ES-I3 (cell line): Measurements from ENCODE around the gene KRTAP2-3.
"Not testable (repeated sequence)": the region's sequence is repeated elsewhere in the genome, so short reads cannot be mapped to it uniquely, and the experiment has no call there.

Source experiments
- H3K36me3 ChIP-seq: 2 replicates; pipeline ENCODE4 v1.6.1; 2013; ENCODE audit warnings: mild to moderate bottlenecking, low read length, control low read depth, moderate library complexity; ENCODE audit not compliant: insufficient read depth
- H3K4me1 ChIP-seq: 2 replicates; pipeline ENCODE4 v1.6.1; 2013; ENCODE audit warnings: mild to moderate bottlenecking, control low read depth, low read length; ENCODE audit not compliant: insufficient read depth
- H3K9ac ChIP-seq: 2 replicates; pipeline ENCODE4 v1.6.1; 2013; ENCODE audit warnings: low read depth, mild to moderate bottlenecking, low read length, moderate library complexity
- H3K9me3 ChIP-seq: 2 replicates; pipeline ENCODE4 v1.6.1; 2013; ENCODE audit warnings: mild to moderate bottlenecking, low read length, moderate library complexity; ENCODE audit not compliant: control insufficient read depth, insufficient read depth

The KRTAP2-3 gene

GRCh38 chr17:41057547-41057946 is 2.4 kb downstream of the KRTAP2-3 start:
- Histone ChIP-seq H3K9ac (no peak overlapping the region), H3K36me3 (no peaks in the 10 kb centered on the region), H3K4me1 (0 out of 2 replicates have a peak, but pooled peaks cover 4% of the 10 kb centered on the region), H3K9me3 (no peaks in the 10 kb centered on the region; the same call in 1 of the 2 replicates)

- not testable (repeated sequence) for H3K9me3 ChIP-seq, H3K9ac ChIP-seq, H3K4me1 ChIP-seq, H3K36me3 ChIP-seq
These were observed 4.8 kb downstream of the KRTAP2-3 start, which contains the start of gene KRTAP2-2 for GRCh38 chr17:41055130-41055529. Gene KRTAP2-2, minus strand, starts transcription at chr17:41055230. Its CDS starts 19 bp downstream, at chr17:41055211.

- not testable (repeated sequence) for H3K36me3 ChIP-seq, H3K9ac ChIP-seq, H3K9me3 ChIP-seq, H3K4me1 ChIP-seq
These were observed 5.4 kb downstream of the KRTAP2-3 start for GRCh38 chr17:41054556-41054955.

- H3K4me1 ChIP-seq, result 0 out of 2 replicates have a peak, but pooled peaks cover 3% of the 10 kb centered on the region
- no peak overlapping the region for H3K9ac ChIP-seq
- no peaks in the 10 kb centered on the region for H3K36me3 ChIP-seq
- H3K9me3 ChIP-seq, result no peaks in the 10 kb centered on the region; the same call in 1 of the 2 replicates
These were observed 5.9 kb downstream of the KRTAP2-3 start for GRCh38 chr17:41054025-41054424.

- H3K9ac ChIP-seq, result no peak overlapping the region
- H3K9me3 ChIP-seq, result no peaks in the 10 kb centered on the region; the same call in 1 of the 2 replicates
- peaks cover 7% of the 10 kb centered on the region; the same call in 1 of the 2 replicates for H3K4me1 ChIP-seq
- no peaks in the 10 kb centered on the region for H3K36me3 ChIP-seq
These were observed 7.3 kb downstream of the KRTAP2-3 start for GRCh38 chr17:41052566-41052965.

- no peak overlapping the region for H3K9ac ChIP-seq
- H3K4me1 ChIP-seq, result peaks cover 7% of the 10 kb centered on the region; the same call in 1 of the 2 replicates
- H3K9me3 ChIP-seq, result no peaks in the 10 kb centered on the region; the same call in 1 of the 2 replicates
- H3K36me3 ChIP-seq, result no peaks in the 10 kb centered on the region
These were observed 10.8 kb downstream of the KRTAP2-3 start for GRCh38 chr17:41049110-41049509.

GRCh38 chr17:41048441-41048840 is 11.5 kb downstream of the KRTAP2-3 start:
- no peaks in the 10 kb centered on the region for H3K36me3 ChIP-seq
- H3K9me3 ChIP-seq, result no peaks in the 10 kb centered on the region
- peaks cover 7% of the 10 kb centered on the region; the same call in 1 of the 2 replicates for H3K4me1 ChIP-seq
- H3K9ac ChIP-seq, result no peak overlapping the region

GRCh38 chr17:41046735-41047465 is 13.0 kb downstream of the KRTAP2-3 start, which contains the start of gene KRTAP2-1:
Gene KRTAP2-1, minus strand, starts transcription at chr17:41047316. Its CDS starts 49 bp downstream, at chr17:41047267.
- not testable (repeated sequence) for H3K9ac ChIP-seq, H3K36me3 ChIP-seq, H3K4me1 ChIP-seq, H3K9me3 ChIP-seq

- Histone ChIP-seq H3K36me3 (no peaks in the 10 kb centered on the region), H3K9ac (no peak overlapping the region), H3K9me3 (no peaks in the 10 kb centered on the region), H3K4me1 (peaks cover 10% of the 10 kb centered on the region; the same call in 1 of the 2 replicates)
These were observed 17.0 kb downstream of the KRTAP2-3 start for GRCh38 chr17:41042953-41043352.

GRCh38 chr17:41040783-41041571 is 18.9 kb downstream of the KRTAP2-3 start, which contains the start of gene KRTAP1-1:
Gene KRTAP1-1, minus strand, starts transcription at chr17:41041450. Its CDS starts 53 bp downstream, at chr17:41041397.
- peaks cover 12% of the 10 kb centered on the region; the same call in 1 of the 2 replicates for H3K4me1 ChIP-seq

GRCh38 chr17:41037853-41038350 is 22.0 kb downstream of the KRTAP2-3 start:
- no peaks in the 10 kb centered on the region for H3K9me3 ChIP-seq
- no peaks in the 10 kb centered on the region for H3K36me3 ChIP-seq
- H3K9ac ChIP-seq, result no peak overlapping the region
- peaks cover 12% of the 10 kb centered on the region; the same call in 1 of the 2 replicates for H3K4me1 ChIP-seq

More at GRCh38 chr17:41040783-41041571, 18.9 kb downstream of the KRTAP2-3 start, which contains the start of gene KRTAP1-1:
- not testable (repeated sequence) for H3K9me3 ChIP-seq, H3K36me3 ChIP-seq, H3K9ac ChIP-seq

- not testable (repeated sequence) for H3K36me3 ChIP-seq
These were observed 25.5 kb downstream of the KRTAP2-3 start, which contains the start of gene KRTAP1-3 for GRCh38 chr17:41034346-41034935. Gene KRTAP1-3, minus strand, starts transcription at chr17:41034874. Its CDS starts 53 bp downstream, at chr17:41034821.

GRCh38 chr17:41029633-41030245 is 30.2 kb downstream of the KRTAP2-3 start, which contains the start of gene KRTAP1-4:
Gene KRTAP1-4, minus strand, starts transcription at chr17:41030195. Its CDS starts 117 bp downstream, at chr17:41030078.
- Histone ChIP-seq H3K9me3 (no peaks in the 10 kb centered on the region), H3K9ac (no peak within 1 kb of the TSS), H3K36me3 (no peaks in the 10 kb centered on the region), H3K4me1 (no peaks in the 10 kb centered on the region)

More at GRCh38 chr17:41034346-41034935, 25.5 kb downstream of the KRTAP2-3 start, which contains the start of gene KRTAP1-3:
- peaks cover 12% of the 10 kb centered on the region; the same call in 1 of the 2 replicates for H3K4me1 ChIP-seq
- H3K9me3 ChIP-seq, H3K9ac ChIP-seq: not testable (repeated sequence)
